Ovary (tissue), 3 donors: Measurements from ENCODE around the gene NYAP1.

Experiments
- EP300 ChIP-seq: sonication (generic); formaldehyde crosslinking; IDR thresholded peaks from one replicate; pipeline ENCODE4 v1.6.1; 2017; ENCODE audit warnings: antibody characterized with exemption
- POLR2A ChIP-seq: fragments of 450-650 bp; IDR thresholded peaks from one replicate; pipeline ENCODE4 v1.6.1; 2017; ENCODE audit warnings: antibody characterized with exemption, mild to moderate bottlenecking, moderate library complexity
- TF ChIP-seq, protein P1 (sequence below), 3 donors: fragments of 450-650 bp in 2 of 3; fragments of 200-600 bp in 1 of 3; IDR thresholded peaks; one replicate each; pipeline versions ENCODE4 v1.5.1 to v1.8.0; 2016 to 2022; ENCODE audit warnings: antibody characterized with exemption in 3 of 3, mild to moderate bottlenecking in 1 of 3
- donor health status: DM: no; HTN: no; CAD: no.

DNA sequence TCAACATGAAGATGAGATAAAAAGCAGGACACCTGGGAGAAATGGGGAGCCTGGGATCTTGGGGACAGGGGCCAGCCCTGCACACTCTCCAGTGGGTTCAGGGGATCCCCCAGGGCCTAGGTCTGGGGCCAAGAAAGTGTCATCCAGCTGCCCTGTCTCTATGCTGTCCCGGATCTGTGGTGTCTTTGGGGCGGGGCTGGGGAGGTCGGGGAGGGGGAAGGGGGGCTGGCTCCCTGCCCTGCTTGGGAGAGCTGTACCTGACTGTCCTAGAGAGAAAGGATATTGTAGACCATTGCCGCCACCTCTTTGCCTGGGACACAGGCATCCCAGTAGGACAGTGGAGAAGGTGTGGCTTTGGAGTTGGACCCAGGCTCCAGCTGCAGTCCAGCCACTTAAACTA lies 12.7 kb upstream of the NYAP1 start:
- TF ChIP-seq, protein P1, sequence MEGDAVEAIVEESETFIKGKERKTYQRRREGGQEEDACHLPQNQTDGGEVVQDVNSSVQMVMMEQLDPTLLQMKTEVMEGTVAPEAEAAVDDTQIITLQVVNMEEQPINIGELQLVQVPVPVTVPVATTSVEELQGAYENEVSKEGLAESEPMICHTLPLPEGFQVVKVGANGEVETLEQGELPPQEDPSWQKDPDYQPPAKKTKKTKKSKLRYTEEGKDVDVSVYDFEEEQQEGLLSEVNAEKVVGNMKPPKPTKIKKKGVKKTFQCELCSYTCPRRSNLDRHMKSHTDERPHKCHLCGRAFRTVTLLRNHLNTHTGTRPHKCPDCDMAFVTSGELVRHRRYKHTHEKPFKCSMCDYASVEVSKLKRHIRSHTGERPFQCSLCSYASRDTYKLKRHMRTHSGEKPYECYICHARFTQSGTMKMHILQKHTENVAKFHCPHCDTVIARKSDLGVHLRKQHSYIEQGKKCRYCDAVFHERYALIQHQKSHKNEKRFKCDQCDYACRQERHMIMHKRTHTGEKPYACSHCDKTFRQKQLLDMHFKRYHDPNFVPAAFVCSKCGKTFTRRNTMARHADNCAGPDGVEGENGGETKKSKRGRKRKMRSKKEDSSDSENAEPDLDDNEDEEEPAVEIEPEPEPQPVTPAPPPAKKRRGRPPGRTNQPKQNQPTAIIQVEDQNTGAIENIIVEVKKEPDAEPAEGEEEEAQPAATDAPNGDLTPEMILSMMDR (IDR thresholded peaks at IDR 0.05) = no peak
- no peak for TF ChIP-seq EP300
- TF ChIP-seq POLR2A = no peak
